ENCODE results near the gene RGS17.

The RGS17 gene

DNA sequence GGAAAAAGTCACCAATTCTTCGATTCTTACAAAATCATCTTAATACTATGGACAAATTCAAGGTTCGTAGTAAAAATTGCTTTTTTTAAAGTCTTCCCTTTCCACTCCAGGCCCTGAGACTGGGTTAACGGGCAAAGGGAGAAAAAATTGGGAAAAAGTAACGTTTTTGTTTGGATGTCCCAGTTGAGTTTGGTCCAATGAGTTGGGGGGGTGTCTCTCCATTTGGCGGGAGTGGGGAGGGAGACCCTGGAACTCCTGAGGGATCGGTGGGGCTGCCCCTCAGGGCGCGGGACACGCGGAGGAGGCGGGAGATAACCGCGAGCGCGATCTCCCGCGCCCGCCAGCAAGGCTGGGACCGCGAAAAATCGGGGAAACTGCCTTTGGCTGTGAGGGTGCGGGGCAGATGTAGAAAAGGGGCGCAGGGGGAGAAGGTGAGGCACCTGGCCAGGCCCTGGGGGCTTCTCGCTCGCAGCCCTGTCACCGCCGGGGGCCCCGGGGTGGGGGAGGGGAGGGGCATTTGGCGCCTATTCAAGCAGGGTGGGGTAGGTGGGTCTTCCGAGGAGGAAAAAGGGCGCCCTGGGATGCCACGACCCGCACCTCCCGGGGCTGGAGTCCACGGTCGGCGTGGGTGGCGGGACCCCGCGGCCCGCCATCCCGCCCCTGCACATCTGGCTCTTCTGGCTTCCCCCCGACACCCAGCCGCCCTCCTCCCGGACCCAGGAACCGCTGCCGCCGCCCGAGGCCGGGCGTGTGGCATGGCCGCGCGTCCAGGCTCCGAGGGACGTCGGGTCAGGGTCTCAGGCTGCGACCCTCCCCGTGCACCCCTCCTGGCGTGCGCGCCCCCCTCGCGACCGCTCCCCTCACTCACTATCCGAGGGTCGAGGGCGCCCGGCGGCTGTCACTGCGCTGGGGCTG is 148.8 kb downstream of the RGS17 start (continued):
- TF ChIP-seq, protein P1, sequence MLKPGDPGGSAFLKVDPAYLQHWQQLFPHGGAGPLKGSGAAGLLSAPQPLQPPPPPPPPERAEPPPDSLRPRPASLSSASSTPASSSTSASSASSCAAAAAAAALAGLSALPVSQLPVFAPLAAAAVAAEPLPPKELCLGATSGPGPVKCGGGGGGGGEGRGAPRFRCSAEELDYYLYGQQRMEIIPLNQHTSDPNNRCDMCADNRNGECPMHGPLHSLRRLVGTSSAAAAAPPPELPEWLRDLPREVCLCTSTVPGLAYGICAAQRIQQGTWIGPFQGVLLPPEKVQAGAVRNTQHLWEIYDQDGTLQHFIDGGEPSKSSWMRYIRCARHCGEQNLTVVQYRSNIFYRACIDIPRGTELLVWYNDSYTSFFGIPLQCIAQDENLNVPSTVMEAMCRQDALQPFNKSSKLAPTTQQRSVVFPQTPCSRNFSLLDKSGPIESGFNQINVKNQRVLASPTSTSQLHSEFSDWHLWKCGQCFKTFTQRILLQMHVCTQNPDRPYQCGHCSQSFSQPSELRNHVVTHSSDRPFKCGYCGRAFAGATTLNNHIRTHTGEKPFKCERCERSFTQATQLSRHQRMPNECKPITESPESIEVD (tag by site-specific recombination; IDR thresholded peaks at IDR 0.05) = no peak
- TF ChIP-seq KLF10 (tag by site-specific recombination; IDR thresholded peaks at IDR 0.05) (no peak), ZNF24 (tag by site-specific recombination; IDR thresholded peaks at IDR 0.05) (no peak), ZXDB (tag by site-specific recombination; IDR thresholded peaks at IDR 0.05) (no peak), KLF16 (tag by site-specific recombination; IDR thresholded peaks at IDR 0.05) (0 out of 2 replicates have a peak, but pooled peaks have one; percentile 9), ZNF202 (tag by site-specific recombination; IDR thresholded peaks at IDR 0.05; ENCODE audit: borderline replicate concordance) (no peak), ZNF211 (tag by site-specific recombination; IDR thresholded peaks at IDR 0.05; ENCODE audit: low read depth) (no peak), ZNF571 (tag by site-specific recombination; IDR thresholded peaks at IDR 0.05) (no peak), ZNF350 (tag by site-specific recombination; IDR thresholded peaks at IDR 0.05) (no peak)
- TF ChIP-seq, protein P2, sequence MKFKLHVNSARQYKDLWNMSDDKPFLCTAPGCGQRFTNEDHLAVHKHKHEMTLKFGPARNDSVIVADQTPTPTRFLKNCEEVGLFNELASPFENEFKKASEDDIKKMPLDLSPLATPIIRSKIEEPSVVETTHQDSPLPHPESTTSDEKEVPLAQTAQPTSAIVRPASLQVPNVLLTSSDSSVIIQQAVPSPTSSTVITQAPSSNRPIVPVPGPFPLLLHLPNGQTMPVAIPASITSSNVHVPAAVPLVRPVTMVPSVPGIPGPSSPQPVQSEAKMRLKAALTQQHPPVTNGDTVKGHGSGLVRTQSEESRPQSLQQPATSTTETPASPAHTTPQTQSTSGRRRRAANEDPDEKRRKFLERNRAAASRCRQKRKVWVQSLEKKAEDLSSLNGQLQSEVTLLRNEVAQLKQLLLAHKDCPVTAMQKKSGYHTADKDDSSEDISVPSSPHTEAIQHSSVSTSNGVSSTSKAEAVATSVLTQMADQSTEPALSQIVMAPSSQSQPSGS (tag by site-specific recombination; IDR thresholded peaks at IDR 0.05; ENCODE audit: low read depth) = no peak
- TF ChIP-seq, protein P3, sequence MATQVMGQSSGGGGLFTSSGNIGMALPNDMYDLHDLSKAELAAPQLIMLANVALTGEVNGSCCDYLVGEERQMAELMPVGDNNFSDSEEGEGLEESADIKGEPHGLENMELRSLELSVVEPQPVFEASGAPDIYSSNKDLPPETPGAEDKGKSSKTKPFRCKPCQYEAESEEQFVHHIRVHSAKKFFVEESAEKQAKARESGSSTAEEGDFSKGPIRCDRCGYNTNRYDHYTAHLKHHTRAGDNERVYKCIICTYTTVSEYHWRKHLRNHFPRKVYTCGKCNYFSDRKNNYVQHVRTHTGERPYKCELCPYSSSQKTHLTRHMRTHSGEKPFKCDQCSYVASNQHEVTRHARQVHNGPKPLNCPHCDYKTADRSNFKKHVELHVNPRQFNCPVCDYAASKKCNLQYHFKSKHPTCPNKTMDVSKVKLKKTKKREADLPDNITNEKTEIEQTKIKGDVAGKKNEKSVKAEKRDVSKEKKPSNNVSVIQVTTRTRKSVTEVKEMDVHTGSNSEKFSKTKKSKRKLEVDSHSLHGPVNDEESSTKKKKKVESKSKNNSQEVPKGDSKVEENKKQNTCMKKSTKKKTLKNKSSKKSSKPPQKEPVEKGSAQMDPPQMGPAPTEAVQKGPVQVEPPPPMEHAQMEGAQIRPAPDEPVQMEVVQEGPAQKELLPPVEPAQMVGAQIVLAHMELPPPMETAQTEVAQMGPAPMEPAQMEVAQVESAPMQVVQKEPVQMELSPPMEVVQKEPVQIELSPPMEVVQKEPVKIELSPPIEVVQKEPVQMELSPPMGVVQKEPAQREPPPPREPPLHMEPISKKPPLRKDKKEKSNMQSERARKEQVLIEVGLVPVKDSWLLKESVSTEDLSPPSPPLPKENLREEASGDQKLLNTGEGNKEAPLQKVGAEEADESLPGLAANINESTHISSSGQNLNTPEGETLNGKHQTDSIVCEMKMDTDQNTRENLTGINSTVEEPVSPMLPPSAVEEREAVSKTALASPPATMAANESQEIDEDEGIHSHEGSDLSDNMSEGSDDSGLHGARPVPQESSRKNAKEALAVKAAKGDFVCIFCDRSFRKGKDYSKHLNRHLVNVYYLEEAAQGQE (tag by site-specific recombination; IDR thresholded peaks at IDR 0.05) = peak; percentile 9; the same call in 1 of the 2 replicates
- TF ChIP-seq, protein P4, sequence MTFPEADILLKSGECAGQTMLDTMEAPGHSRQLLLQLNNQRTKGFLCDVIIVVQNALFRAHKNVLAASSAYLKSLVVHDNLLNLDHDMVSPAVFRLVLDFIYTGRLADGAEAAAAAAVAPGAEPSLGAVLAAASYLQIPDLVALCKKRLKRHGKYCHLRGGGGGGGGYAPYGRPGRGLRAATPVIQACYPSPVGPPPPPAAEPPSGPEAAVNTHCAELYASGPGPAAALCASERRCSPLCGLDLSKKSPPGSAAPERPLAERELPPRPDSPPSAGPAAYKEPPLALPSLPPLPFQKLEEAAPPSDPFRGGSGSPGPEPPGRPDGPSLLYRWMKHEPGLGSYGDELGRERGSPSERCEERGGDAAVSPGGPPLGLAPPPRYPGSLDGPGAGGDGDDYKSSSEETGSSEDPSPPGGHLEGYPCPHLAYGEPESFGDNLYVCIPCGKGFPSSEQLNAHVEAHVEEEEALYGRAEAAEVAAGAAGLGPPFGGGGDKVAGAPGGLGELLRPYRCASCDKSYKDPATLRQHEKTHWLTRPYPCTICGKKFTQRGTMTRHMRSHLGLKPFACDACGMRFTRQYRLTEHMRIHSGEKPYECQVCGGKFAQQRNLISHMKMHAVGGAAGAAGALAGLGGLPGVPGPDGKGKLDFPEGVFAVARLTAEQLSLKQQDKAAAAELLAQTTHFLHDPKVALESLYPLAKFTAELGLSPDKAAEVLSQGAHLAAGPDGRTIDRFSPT (tag by site-specific recombination; IDR thresholded peaks at IDR 0.05) = 0 out of 2 replicates have a peak, but pooled peaks have one; percentile 24
- TF ChIP-seq, protein P5, sequence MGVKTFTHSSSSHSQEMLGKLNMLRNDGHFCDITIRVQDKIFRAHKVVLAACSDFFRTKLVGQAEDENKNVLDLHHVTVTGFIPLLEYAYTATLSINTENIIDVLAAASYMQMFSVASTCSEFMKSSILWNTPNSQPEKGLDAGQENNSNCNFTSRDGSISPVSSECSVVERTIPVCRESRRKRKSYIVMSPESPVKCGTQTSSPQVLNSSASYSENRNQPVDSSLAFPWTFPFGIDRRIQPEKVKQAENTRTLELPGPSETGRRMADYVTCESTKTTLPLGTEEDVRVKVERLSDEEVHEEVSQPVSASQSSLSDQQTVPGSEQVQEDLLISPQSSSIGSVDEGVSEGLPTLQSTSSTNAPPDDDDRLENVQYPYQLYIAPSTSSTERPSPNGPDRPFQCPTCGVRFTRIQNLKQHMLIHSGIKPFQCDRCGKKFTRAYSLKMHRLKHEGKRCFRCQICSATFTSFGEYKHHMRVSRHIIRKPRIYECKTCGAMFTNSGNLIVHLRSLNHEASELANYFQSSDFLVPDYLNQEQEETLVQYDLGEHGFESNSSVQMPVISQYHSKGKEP (tag by site-specific recombination; IDR thresholded peaks at IDR 0.05) = no peak
- TF ChIP-seq, protein P6, sequence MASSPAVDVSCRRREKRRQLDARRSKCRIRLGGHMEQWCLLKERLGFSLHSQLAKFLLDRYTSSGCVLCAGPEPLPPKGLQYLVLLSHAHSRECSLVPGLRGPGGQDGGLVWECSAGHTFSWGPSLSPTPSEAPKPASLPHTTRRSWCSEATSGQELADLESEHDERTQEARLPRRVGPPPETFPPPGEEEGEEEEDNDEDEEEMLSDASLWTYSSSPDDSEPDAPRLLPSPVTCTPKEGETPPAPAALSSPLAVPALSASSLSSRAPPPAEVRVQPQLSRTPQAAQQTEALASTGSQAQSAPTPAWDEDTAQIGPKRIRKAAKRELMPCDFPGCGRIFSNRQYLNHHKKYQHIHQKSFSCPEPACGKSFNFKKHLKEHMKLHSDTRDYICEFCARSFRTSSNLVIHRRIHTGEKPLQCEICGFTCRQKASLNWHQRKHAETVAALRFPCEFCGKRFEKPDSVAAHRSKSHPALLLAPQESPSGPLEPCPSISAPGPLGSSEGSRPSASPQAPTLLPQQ (tag by site-specific recombination; IDR thresholded peaks at IDR 0.05) = no peak
- TF ChIP-seq, protein P7, sequence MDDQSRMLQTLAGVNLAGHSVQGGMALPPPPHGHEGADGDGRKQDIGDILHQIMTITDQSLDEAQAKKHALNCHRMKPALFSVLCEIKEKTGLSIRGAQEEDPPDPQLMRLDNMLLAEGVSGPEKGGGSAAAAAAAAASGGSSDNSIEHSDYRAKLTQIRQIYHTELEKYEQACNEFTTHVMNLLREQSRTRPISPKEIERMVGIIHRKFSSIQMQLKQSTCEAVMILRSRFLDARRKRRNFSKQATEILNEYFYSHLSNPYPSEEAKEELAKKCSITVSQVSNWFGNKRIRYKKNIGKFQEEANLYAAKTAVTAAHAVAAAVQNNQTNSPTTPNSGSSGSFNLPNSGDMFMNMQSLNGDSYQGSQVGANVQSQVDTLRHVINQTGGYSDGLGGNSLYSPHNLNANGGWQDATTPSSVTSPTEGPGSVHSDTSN (CRISPR knock-in tag; IDR thresholded peaks at IDR 0.05) = peak; percentile 61
- TF ChIP-seq, protein P8, sequence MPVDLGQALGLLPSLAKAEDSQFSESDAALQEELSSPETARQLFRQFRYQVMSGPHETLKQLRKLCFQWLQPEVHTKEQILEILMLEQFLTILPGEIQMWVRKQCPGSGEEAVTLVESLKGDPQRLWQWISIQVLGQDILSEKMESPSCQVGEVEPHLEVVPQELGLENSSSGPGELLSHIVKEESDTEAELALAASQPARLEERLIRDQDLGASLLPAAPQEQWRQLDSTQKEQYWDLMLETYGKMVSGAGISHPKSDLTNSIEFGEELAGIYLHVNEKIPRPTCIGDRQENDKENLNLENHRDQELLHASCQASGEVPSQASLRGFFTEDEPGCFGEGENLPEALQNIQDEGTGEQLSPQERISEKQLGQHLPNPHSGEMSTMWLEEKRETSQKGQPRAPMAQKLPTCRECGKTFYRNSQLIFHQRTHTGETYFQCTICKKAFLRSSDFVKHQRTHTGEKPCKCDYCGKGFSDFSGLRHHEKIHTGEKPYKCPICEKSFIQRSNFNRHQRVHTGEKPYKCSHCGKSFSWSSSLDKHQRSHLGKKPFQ (tag by site-specific recombination; IDR thresholded peaks at IDR 0.05) = no peak
- TF ChIP-seq, protein P9, sequence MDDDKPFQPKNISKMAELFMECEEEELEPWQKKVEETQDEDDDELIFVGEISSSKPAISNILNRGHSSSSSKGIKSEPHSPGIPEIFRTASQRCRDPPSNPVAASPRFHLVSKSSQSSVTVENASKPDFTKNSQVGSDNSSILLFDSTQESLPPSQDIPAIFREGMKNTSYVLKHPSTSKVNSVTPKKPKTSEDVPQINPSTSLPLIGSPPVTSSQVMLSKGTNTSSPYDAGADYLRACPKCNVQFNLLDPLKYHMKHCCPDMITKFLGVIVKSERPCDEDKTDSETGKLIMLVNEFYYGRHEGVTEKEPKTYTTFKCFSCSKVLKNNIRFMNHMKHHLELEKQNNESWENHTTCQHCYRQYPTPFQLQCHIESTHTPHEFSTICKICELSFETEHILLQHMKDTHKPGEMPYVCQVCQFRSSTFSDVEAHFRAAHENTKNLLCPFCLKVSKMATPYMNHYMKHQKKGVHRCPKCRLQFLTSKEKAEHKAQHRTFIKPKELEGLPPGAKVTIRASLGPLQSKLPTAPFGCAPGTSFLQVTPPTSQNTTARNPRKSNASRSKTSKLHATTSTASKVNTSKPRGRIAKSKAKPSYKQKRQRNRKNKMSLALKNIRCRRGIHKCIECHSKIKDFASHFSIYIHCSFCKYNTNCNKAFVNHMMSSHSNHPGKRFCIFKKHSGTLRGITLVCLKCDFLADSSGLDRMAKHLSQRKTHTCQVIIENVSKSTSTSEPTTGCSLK (tag by site-specific recombination; IDR thresholded peaks at IDR 0.05) = no peak
